SK-N-SH treated with all-trans-retinoic acid at 6 μM for 48 hours (cell line): ENCODE results near the gene RALB.

Experiments
- ARNTL ChIP-seq: fragments of 450-650 bp; formaldehyde crosslinking; IDR thresholded peaks from 2 replicates; pipeline ENCODE4 v1.5.0; 2020; ENCODE audit warnings: low read depth, mild to moderate bottlenecking, moderate library complexity, borderline replicate concordance
- BACH2 ChIP-seq: fragments of 250-450 bp; sonication (Bioruptor Pico); IDR thresholded peaks from 2 replicates; pipeline ENCODE4 v1.9.0; 2021; ENCODE audit warnings: mild to moderate bottlenecking, borderline replicate concordance
- ESRRG ChIP-seq: fragments of 250-450 bp; sonication (Bioruptor Pico); IDR thresholded peaks from 2 replicates; pipeline ENCODE4 v1.6.1; 2021; ENCODE audit warnings: mild to moderate bottlenecking
- OSR1 ChIP-seq: fragments of 250-450 bp; sonication (Bioruptor Pico); IDR thresholded peaks from 2 replicates; pipeline ENCODE4 v1.8.0; 2022; ENCODE audit warnings: moderate library complexity, mild to moderate bottlenecking, inconsistent platforms
- PATZ1 ChIP-seq: fragments of 250-450 bp; sonication (Bioruptor Pico); IDR thresholded peaks from 2 replicates; pipeline ENCODE4 v1.8.0; 2020; ENCODE audit warnings: mild to moderate bottlenecking, moderate library complexity, borderline replicate concordance
- TOX ChIP-seq: fragments of 250-450 bp; sonication (Bioruptor Pico); IDR thresholded peaks from 2 replicates; pipeline ENCODE4 v1.8.0; 2021; ENCODE audit warnings: mild to moderate bottlenecking, moderate library complexity, borderline replicate concordance
- ZC3H10 ChIP-seq: fragments of 250-450 bp; sonication (Bioruptor Pico); IDR thresholded peaks from 2 replicates; pipeline ENCODE4 v1.5.1; 2021; ENCODE audit warnings: mild to moderate bottlenecking, moderate library complexity
- ZFP3 ChIP-seq: fragments of 250-450 bp; sonication (Bioruptor Pico); IDR thresholded peaks from 2 replicates; pipeline ENCODE4 v1.5.0; 2020; ENCODE audit warnings: mild to moderate bottlenecking, moderate library complexity
- ZFP30 ChIP-seq: fragments of 450-650 bp; formaldehyde crosslinking; IDR thresholded peaks from 2 replicates; pipeline ENCODE4 v1.5.0; 2022; ENCODE audit warnings: mild to moderate bottlenecking, moderate library complexity
- TF ChIP-seq, protein P1 (sequence below): fragments of 250-450 bp; sonication (Bioruptor Pico); IDR thresholded peaks from 2 replicates; pipeline ENCODE4 v1.5.1; 2021; ENCODE audit warnings: mild to moderate bottlenecking, moderate library complexity

GRCh38 chr2:120204417-120204816 lies 48.2 kb upstream of the RALB start:
- TF ChIP-seq, protein P1, sequence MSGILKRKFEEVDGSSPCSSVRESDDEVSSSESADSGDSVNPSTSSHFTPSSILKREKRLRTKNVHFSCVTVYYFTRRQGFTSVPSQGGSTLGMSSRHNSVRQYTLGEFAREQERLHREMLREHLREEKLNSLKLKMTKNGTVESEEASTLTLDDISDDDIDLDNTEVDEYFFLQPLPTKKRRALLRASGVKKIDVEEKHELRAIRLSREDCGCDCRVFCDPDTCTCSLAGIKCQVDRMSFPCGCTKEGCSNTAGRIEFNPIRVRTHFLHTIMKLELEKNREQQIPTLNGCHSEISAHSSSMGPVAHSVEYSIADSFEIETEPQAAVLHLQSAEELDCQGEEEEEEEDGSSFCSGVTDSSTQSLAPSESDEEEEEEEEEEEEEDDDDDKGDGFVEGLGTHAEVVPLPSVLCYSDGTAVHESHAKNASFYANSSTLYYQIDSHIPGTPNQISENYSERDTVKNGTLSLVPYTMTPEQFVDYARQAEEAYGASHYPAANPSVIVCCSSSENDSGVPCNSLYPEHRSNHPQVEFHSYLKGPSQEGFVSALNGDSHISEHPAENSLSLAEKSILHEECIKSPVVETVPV (CRISPR knock-in tag) = no peak
- TF ChIP-seq ARNTL (CRISPR knock-in tag) (no peak), PATZ1 (no peak), ZFP30 (no peak), ZFP3 (CRISPR knock-in tag) (no peak), ESRRG (CRISPR knock-in tag) (no peak), ZC3H10 (CRISPR knock-in tag) (no peak), TOX (CRISPR knock-in tag) (no peak), OSR1 (CRISPR knock-in tag) (no peak), BACH2 (CRISPR knock-in tag) (no peak)
